ENCODE measurements around the gene HAS3.

Gene HAS3

DNA sequence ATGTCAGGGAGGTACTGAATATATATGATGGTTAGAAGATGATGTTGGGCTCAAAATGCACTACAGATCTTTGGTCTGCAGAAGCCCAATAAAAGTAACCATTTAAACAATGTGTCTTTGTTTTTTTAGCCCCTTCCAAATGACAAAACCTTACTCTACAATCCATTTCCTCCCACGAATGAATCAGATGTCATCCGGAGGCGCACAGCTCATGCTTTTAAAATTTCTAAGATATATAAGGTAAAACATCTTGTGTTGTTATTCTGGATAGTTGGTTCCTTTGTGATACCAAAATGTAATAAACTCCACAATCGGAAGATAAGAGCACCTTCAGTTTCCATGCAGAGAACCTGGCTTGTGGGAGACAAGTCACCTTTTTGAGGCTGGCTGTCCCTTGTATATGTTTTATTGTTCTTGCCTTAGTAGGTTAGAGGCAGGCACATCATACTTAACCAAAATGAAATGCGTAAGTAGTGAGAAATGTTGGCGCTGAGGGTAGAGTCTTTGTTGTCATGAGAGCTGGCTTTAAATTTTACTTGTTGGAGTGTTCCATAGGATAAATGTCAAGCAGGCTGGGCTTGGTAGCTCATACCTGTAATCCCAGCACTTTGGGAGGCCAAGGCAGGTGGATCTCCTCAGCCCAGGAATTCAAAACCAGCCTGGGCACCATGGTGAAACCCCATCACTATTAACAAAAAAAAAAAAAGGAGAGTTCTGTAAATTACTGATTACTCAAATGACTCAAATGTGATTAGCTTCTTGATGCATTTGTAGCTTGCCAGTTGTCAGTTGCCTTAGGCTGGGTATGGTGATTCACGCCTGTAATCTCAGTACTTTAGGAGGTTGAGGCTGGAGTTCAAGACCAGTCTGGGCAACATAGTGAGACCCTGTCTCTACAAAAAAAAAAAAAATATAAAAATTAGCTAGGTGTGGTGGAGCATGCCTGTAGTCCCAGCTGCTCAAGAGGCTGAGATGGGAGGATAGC is 61.8 kb downstream of the HAS3 start:
- FAIRE-seq (peak; percentile 90), DNase-seq (ENCODE audit: insufficient read length, low spot score) (no peak)
- no peak for TF ChIP-seq POLR2A (IDR thresholded peaks at IDR 0.05; ENCODE audit: low read depth, low read length)

Data from H54 (cell line).